ENCODE data around the gene EPHA2.
"Not testable (repeated sequence)": the region's sequence is repeated elsewhere in the genome, so short reads cannot be mapped to it uniquely, and the experiment has no call there.

The EPHA2 gene

DNA sequence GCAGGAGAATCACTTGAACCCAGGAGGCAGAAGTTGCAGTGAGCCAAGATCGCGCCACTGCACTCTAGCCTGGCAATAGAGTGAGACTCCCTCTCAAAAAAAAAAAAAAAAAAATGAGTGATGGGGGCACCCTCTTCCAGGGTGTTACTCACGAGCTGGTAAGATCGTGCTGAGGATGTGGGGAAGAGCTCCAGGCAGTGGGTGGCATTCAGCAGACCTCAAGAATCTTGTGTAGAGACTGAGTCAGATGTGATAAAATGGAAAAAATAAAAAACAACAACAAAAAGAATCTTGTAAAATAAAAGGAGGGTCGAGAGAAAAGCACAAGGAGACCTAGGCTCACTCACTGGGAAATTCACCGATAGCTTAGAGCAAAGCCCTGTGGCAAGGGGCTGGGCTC, 38.5 kb downstream of the EPHA2 start:
- peak; percentile 57 for DNase-seq

DNA sequence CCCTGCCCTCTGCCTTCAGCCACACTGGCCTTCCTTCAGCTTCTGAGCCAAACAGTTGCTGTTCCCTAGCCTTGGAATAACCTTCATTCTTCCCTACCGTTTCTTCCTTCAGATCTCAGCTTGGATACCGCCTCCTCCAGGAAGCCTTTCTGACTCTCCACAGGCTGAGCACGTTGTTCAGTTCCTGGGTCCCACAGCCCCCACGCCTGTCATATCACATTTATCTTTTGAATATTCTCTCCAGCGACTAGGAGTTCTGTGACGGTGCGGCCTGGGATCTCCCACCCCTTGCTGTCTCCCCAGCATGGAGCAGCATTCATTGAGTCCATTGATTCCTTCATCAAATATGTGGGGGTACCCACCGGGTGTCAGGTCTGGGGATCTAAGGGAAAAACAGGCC, 39.2 kb downstream of the EPHA2 start:
- no peak for DNase-seq

DNA sequence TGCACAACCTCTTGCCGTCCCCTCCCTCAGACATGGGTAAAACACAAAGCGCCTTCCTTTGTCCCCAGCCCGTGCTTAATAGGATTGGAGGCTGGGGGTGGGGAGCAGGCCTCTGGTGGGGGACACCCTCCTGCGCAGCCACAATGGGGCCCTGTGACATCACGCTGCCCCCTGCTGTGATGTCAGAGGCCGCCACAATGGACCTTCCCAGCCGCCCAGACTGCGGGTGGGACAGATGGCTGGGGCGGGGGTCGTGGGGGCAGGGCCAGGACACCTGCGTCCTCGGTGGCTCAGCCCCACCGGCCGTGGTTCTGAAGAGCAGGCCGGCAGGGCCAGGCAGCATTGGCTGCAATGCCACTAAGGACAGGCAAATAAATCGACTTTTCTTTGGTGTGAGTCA, 39.9 kb downstream of the EPHA2 start:
- no peak for DNase-seq

DNA sequence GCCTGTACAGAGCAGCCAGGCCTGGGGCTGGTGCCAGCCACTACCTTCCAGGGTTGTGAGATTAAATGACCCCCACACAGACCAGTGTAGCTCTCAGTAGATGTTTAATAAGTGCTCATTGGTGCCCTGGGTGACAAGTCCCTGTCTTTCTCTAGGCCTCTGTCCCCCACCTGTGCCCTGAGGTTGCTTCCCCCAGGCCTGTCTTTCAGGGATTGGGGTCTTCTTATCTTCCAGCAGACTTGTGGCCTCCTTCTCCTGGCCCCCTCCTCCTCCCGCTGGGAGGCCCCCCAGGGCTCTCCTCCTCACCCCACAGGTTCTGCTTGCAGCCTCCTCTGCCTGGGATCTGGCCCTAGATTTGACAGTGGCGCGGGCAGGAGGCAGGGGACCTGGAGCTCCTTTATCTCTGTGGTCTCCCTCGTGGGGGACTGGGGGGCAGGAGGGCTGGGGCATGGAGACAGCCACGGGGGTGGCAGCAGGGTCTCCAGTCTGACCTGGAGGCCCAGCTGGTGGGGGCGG, 40.3 kb downstream of the EPHA2 start:
- DNase-seq = no peak

DNA sequence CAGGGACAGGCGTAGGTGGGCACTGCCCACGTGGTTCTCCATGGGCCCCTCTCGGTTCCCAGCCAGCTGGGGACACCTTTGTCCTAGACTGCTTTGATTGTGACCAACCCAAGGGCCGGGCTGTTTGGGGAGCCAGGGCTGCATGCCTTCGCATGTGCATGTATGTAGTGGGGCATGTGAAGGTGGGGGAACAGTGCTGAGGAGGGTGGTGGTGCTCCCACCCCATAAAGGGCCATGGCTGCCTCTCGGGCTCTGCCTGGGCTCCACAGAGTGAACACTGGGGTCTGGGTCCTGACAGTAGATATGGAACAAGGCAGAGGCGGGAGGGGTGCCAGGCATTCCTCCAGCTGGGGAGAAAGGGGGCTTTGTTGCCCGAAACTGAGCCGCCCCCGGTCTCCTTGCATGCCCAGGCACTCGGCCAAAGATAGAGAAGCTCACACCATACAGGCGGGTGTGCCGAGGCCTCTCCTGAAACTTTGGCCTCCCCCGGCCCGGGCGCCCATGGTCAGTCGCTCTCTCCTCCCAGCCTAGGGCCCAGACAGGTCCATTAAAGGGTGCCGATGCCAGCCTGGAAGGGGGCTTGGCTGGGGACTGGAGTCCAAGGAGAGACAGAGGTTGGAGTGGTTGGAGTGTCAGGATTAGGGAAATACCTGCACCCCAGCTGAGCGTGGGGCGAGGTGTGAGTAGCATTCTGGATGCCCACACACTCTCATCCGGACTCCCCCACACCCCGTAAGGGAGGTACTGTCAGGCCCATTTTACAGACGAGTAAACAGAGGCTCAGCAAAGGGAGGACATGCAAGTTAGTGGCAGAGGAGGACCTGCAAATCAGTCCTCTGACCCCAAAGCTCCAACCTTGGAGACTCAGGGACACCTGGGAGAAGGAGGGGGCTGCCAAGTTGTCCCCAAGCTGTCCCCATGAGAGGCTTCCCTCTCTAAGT, 41.1 kb downstream of the EPHA2 start:
- no peak for DNase-seq

DNA sequence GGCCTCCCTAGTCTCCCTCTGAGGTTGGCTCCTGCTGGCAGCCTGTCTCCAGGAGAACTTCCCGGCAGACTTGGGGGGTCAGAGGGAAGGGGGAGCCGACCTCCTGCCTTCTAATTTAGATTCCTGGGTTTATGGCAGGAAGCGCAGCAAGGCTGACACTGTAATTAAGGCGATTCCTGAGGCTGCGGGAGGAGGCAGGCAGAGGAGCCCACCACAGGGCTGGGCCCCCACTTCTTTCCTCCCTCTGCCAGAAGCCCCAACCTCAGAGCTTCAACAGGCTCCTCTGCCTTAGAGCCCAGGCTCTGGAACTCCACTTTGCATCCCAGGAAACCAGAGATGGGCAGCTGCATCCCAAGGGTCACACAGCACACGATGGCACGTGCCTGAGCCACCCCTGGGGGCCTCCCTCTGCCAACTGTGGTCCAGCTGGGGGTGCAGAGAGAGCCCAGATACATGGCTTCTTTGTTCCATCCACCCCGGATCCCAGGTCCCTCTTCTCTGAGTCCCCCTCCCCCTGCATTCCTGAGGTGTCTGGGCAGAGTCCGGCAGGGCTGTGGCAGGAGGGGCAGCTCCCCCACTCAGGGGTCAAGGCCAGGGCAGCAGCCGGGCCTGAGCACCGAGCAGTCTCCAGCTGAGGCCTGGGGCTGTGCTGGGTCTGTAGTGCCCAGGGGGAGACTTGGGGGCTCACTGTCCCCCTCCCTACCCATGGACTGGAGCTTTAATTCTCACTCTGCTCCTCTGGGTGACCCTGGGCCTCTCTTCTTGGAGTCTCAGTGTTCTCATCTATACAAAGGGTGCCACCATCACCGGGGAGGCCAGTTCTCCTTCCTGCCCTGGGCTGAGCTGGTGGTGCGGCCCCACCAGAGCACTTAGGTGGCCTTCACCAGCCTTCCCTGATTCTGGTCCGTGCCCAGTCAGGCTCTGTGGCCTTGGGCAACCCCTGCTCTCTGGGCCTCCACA, 43.0 kb downstream of the EPHA2 start:
- DNase-seq = peak; percentile 42

DNA sequence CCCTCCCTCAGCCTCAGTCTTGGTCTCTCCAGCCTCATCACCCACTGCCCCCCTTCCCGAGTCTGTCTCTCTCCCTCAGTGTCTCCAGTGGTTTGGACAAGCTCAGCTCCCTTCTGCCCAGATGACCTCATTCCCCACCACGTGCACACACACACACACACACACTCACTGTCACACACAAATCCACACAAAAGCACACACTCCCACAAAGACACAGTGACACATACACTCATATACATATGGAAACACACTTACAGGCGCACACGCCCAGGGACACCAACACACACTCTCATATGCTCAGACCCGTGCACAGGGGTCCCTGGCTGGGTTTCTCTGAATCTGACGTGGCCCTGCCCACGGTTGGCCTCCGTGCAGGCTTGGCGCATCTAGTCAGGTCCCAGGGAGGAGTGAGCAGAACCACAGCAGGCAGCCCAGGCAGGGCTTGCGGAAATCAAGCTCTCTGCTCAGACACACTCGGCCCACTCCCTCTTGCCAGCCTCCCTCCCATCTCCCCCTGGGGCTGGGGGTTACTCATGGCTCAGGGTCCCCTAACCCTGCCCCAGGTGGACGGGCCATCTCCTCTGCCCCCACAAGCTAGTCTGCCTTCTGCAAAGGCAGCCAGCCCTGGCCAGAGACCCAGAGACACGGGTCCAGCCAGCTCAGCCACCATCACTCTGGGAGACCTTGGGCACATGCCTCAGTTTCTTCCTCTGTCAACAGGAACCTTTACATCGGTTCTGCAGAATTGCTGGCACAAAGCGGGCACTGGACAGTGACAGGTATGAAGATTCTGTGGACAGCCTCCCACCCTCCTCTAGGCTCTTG, 43.9 kb downstream of the EPHA2 start:
- peak; percentile 73 for DNase-seq

DNA sequence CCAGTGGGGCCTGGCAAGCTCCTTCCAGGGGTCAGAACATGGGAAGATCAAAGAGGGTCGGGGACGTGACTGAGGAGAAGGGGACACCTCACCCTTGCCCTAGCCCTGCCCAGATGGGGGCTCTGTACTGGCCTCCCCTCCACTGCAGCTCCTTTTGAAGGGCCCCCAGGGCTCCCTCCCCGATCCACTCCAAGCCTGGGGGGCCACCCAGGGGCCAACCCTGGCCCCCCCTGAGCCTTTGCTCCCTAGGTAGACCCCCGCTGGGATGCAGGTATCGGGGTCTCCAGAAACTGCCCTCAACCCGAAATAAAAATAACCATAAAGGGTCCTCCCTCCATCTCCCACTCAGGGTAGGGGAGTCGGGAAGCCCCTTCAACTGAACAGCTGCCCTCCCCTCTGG, 45.0 kb downstream of the EPHA2 start:
- no peak for DNase-seq

DNA sequence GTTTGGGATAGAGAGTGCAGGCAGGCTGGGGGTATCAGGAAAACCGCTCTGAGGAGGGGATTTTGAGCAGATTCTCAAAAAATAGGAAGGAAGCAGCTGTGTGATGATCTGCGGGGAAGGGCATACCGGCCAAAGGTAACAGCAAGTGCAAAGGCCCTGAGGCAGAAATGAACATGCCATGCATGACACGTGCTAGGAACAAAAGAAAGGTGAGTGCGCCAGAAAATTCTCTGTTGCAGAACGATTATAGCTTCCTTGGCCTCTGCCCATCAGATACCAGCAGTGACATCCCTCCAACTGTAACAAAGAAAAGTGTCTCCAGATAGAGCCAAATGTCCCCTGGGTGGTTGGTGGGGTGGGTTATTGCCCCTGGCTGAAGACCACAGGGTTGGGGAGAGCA, 45.4 kb downstream of the EPHA2 start:
- no peak for DNase-seq

DNA sequence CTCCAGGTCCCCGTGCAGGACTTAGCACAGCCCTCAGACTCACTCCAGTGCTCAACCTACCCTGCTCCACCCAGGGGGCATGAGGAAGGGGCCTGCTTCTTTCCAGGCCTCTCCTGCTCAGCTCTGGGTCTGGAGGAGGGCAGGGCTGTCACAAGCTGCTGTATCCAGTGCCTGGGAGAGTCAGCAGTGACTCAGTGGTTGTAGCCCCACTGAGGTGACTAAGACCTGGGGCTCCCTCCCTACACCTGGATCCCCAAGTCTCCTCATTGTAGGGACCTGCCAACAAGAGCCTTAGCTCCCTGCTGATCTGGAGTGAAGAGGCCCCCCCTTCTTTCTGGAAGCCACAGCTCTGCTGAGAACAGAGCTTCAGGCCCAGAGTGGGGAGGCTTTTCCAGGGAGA, 46.3 kb downstream of the EPHA2 start:
- no peak for DNase-seq

DNA sequence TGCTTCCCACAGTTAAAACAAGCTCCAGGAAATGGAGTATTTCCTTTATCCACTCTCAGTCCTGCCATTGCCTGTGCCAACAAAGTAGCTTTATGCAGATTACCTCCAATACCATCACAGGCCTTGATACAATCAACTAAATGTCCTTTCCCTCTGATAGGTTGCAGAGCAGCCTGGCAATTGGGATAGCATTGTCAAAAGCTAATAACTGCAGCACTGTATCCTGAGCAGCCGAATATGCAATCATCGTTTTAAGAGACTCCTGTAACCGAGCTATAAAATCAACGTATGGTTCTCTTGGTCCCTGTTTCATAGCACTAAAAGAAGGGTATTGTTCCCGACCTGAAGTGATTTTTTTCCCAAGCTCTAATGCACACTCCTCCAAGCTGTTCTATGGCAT, 48.8 kb downstream of the EPHA2 start:
- DNase-seq = not testable (repeated sequence)

DNA sequence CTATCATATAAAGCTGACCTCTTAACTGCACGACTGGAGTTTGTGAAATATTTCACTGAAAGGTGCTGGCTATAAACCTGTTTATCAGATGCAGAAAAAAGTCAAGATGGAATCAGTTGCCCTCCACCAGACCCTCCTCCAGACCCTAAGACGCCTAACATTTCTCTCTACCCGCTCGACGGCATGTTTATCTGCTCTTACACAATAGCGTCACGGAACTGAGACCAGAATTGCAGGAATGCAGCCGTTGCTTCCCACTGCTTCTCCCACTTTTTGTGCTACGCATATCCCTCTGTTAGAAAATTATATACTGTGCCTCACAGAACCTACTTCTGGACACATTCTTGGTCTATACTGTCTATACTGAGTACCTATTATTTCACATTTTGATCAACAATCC, 54.2 kb downstream of the EPHA2 start:
- DNase-seq = no peak

DNA sequence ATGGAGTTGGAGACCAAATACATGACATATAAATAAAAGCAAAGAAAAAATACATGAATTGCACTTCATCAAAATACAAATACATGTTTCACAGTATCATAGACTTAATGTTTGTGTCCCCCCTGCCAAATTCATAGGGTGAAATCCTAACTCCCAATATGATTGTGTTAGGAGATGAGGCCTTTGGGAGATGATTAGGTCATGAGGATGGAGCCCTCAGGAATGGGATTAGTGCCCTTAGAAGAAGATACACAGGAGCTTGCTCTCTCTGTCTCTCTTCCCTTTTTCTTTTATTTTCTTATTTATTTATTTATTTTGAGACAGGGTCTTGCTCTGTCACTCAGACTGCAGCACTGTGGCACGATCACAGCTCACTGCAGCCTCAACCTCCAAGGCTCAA, 56.5 kb downstream of the EPHA2 start:
- no peak for DNase-seq

DNA sequence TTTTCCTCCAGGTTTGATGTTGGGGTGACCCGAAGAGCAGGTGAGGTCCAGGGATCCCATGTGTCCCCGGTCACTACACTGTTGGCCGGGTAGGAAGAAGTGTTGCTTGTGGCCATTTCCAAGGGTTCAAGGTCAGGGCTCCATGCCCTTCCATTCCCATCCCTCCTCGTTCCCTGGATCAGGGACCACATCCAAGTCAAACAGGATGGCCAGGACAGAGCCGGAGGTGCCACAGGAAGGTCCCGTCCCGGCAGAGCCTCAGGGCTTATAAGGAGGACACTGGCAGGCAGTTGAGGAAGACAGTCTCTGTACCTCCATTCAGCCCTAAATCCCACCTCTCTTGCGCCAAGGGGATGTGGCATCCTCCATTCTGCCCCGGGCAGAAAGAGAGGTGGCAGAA, 60.4 kb downstream of the EPHA2 start:
- no peak for DNase-seq

DNA sequence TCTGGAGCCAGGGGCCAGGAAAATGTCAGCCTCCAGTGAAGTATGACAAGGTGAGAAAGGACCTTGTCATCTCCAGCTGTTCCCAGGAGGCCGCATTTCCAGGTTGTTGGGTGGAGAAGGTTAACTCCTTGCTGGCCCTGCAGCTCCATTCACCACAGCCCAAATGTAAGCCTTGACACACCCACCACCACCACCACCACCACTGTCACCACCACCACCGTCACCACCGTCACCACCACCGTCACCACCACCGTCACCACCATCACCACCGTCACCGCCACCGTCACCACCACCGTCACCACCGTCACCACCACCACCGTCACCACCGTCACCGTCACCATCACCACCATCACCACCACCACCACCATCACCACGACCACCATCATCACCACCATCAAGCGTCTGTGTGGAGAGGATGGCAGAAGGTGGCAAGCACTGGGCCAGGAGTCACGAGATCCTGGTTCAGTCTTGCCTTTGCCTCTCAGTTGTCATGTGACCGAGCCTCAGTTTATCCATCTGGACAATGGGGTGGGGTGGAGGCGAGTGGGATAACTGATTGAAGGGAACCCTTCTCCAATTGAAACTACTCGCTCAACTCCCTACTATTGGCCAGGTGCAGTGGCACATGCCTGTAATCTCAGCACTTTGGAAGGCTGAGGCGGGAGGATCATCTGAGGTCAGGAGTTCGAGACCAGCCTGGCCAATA, 61.3 kb downstream of the EPHA2 start:
- no peak for DNase-seq

DNA sequence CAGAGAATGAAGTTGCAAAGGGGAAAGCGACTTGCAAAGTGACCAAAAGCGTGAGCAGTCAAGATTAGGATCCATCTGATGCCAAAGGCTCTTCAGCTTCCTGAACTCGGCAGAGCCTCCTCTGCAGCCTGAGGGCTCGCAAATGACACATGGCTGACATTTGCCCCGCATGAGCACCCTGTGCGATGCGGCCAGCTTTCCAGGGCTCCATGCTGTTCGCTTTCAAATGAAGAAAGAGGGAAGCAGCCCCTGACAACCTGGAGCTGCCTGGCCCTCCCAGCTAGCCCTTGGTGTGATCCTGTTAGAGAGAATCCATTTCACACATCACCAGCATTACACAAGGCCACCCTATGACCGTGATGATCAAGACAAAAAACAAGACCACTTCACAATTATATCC, 62.3 kb downstream of the EPHA2 start:
- DNase-seq = no peak

DNA sequence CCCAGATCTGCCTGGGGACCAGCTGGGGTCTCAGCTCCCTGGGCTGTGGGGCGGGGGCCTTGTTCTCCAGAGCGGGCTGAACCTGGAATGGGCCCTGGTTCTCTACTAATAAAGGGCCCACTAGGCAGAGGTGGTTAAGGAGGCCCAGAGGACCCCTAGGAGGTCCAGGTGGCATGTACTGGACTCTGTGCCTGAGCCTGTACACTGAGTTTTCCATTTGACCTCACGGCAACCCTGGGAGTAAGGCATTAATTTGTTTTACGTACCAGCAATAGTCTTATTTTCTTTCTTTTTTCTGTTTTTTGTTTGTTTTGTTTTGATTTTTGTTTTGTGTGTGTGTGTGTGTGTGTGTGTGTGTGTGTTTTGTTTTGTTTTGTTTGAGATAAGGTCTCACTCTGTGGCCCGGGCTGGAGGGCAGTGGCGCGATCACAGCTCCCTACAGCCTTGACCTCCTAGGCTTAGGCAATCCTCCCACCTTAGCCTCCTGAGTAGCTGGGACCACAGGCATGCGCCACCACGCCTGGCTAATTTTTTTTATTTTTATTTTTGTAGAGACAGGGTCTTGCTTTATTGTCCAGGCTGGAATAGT, 62.9 kb downstream of the EPHA2 start:
- no peak for DNase-seq

DNA sequence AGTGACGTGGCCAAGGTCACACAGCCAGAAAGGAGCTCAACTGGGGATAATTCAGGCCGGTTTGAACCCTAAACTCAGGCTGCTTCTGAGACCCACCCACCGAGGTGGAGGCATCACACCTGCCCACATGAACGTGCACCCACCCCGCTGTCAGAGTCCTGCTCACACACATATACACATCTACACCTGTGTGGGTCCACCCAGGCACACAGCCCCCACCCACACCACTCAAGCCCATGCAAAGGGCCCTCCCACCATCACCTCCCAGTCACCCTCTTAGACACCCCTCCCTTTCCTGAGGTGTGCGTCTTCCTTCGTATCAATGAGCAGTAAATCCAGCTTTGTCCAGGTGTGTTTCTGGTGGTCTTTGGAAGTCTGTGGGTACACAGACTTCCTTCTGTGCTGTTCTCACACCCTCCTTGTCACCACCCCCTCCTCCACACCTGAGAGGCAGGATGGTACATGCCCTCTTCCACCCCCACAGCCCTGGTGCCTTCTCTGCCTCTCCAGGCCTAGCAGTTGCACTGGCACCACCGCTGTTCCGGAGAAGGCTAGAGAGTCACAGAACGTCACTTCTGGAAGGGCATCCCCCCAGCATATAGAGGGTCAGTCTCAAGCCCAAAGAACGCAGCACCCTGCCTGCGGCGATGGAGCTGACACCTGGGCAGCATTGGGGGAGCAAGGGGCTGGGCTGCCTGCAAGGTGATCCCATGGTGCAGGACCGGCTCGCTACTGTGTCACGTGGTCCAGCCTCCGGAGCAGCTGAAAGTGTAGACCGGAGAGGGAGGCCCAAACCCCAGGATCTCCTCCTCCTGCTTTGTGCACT, 63.6 kb downstream of the EPHA2 start:
- DNase-seq = no peak

DNA sequence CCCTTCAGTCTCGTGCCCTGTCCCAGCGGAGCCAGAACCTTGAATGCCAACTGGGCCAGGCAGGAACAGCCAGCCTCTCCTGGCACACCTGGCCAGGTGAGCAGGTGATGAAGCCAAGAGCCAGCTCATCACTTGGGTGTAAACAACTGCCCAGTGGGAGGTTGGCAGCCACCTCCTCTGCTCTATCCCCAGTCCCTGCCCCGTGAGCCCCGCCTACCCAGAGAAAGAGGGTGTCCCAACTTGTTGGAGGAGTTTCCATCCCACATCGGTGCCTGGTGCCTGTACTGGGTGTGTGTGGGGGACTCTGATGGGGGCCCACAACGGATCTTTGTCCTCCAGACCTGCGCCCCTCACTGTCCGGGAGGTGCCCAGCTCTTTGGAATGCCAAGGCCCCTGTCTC, 64.6 kb downstream of the EPHA2 start:
- no peak for DNase-seq

DNA sequence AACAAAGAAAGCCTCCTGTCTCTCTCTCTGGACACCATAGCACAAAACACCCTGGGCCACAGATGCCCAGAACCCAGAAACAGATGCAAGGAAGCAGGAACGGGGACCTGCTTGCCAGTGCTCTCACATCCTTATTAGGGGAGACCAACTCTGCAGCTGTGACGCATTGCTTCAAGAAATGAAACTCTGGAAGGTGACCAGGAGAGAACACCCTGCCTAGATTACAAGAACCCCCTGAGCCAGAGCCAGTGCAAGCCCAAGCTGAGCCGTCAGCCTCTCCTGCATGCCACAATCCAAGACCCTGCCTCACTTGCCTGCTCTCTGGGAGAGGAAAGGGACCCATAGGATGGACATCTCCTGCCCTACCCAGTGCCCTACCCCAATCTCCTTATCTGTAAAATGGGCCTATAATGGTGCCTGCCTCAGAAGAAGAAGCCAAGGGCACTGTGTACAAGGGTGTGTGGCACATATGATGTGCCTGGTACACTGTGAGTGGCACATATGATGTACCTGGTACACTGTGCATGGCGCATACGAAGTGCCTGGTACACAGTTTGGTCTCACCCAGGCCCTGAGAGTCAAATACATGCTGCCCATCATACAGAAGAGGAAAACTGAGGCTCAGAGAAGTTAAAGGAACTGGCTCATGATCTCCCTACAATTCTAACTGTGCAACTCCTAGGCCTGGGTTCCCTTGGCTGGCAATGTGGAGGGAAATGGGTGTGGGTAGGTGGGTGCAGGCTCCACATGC, 65.6 kb downstream of the EPHA2 start:
- DNase-seq = no peak
